Urothelium cell line (cell line): ENCODE data around the gene RXRA.

Source experiments
- DNase-seq: peaks from one replicate; pipeline ENCODE4 v3.0.0; 2011; ENCODE audit warnings: low spot score, mixed read lengths
- FAIRE-seq: peaks from 2 replicates; lab custom pipeline; 2011; peaks lifted over from hg19 to GRCh38; lab: Jason Lieb, UNC

RXRA gene

DNA sequence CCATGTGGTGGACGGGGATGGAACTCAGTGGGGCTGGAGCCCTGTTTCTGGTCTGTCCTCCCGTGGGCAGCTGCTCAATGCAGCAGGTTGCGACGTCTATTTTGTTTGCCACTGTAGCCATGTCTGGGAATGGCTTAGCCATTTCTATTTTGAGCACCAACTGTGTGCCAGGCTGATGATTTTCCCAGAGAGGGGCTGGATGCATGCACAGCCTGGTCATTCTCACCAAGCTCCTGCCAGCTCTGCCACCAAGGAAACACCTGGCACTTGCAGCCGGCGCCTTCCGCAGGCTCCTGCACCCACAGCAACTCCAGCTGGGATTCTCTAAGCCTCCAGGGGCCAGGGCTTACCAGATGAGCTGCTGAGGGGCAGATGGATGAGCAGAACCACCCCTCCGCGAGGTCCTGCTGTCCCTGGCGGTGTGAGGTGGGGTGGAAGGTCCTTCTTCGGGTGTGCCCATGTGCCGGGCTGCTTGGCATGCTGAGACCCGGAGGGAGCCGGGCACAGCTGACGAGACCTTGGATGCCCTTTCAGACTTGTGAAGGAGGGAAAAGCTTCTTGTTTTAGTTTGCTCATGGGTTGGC lies 151.2 kb downstream of the RXRA start:
- DNase-seq (no peak), FAIRE-seq (no peak)

DNA sequence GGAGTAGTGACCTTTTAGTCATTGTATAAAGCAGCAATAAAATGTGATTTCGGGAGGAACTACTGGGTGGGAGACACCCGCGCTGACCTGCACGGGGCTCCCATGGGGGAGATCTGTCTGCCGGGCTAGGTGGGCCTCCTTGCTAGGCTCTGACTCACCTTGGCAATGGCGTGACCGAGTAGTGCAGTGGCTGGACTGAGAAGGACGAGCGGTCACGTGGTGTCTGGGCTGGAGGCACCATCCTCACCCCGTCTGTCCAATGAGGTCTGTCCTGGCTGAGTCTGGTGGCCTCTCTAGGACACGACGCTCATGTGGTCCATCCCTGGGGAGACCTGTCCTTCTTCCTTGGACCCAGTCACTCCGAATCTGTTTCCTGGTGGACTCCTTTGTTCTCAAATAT lies 151.7 kb downstream of the RXRA start:
- DNase-seq (no peak), FAIRE-seq (no peak)

DNA sequence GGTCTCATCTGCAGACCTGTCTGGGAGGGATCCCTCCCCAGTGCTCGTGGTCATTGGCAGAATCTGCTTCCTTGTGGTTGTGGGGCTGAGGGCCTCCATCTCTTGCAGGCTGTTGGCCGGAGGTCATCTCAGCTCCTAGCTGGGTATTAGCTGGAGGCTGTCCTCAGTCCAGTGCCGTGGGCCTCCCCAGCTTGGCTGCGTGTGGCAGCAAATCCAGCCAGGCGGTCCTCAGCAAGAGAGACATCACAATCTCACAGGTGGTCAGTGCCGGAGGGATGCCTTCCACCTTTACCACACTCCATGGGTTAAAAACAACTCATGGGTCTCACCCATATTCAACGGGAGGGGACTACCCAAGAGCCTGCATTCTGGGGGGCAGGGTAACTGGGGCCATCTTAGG lies 155.5 kb downstream of the RXRA start:
- DNase-seq (no peak), FAIRE-seq (no peak)

DNA sequence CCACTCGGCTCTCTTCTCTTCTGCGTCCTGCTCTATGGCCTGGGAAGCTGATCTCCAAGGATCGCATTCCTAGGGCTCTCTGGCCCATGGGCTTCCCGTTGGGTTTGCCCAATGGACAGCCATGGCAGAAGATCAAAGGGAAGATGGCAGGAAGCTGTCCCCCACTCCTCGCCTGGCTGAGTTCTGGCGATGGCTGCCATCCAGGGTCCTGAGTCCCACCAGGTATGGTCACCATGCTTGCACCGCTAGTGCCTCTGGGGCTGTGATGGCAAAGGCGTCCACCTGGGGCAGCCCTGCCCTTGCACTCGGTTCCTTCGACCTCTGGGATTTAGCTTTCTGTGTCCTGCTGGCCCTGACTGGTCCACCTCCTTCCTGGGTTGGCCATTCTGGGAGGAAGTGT lies 156.0 kb downstream of the RXRA start:
- FAIRE-seq (no peak), DNase-seq (no peak)

DNA sequence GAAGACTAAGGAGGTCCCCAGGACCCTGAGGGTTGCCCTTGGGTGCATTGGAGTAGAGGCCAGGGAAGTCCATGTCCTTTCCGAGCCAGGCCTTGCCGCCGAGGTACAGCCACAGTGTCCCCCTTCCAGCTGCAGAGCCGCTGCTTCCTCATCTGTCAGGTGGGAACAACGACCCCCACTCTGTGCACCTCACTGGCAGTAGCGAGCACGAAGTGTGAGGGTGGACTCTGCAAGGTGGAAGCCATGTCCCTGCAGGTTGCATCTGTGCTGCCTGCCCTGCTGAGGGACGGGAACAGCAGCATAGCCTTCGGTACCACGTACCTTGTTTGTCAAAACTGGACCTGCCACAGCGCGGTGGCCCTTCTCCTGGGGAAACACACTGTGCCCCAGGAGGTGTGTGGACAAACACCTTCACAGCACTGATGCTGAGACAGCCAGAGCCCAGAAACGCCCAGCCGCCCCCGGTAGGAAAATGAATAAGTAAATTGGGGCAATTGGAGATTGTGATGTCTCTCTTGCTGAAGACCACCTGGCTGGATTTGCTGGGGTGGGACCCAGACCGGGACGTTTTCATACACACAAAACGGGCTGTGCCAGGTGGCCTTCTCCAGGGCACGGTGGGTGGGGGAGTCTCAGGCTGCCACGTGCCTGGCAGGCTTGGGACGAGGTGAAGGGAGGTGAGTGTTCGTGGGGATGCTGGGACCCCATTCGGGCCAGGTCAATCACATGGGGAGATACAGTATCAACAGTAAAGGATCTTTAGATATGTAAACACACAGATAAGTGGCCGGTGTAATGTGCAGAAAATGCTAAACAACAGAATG lies 157.3 kb downstream of the RXRA start:
- DNase-seq (no peak), FAIRE-seq (peak; percentile 71)

DNA sequence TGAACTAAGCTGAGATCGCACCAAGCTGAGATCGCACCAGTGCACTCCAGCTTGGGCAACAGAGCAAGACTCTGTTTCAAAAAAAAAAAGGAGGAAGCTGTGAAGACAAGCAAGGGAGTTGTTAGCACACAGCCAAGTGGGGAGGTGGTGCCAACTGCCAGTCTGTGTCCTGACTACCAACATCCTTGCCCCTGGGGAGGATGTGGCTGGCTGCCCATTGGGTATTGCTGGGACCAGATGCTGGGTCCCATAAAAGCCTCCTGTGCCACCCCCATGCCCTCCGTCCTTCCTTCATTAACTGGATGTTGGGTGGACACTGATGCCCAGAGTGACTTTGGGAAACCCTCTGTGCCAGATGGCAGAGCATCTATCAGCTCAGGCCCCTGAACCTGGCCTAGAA lies 158.2 kb downstream of the RXRA start:
- DNase-seq (no peak), FAIRE-seq (no peak)

DNA sequence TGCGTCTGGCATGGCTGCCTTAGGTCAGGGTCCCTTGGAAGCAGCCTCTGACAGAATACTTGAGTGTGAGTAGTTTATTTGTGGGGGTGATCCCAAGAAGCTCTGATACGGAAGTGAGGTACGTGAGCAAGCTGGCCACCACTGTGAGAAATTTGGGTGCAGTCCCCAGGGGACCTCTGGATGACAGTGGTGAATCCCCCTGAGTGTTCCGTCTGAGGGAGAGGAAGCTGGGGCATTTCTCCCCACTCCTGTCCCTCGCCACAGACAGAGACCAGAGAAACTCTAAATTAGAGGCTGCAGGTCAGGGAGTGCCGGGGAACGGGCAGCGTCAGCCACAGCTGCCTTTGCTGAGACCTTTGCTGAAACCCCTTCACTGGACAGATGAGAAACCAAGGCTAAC lies 159.4 kb downstream of the RXRA start:
- DNase-seq = no peak
- FAIRE-seq = no peak

DNA sequence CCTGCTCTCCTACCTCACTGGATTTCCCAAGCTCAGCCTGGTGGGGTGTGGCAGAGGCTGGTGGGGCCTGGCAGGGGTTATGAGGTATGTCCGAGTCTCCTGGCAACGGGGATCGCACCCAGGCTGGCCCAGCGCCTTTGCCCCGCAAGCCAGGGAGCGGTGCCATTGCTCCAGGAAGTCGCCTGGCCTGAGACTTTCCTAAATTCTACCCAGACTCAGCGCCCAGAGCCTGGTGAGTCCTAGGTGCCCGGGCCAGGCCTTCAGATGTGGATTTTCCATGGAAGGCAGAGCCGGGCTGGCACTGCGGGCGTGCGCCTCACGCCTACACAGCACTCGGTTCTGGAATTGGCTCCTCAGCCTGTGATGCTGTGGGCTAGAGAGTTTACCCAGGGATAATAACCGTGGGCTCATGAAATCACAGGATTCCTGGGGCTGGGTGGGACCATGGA lies 159.9 kb downstream of the RXRA start:
- DNase-seq (no peak), FAIRE-seq (no peak)

DNA sequence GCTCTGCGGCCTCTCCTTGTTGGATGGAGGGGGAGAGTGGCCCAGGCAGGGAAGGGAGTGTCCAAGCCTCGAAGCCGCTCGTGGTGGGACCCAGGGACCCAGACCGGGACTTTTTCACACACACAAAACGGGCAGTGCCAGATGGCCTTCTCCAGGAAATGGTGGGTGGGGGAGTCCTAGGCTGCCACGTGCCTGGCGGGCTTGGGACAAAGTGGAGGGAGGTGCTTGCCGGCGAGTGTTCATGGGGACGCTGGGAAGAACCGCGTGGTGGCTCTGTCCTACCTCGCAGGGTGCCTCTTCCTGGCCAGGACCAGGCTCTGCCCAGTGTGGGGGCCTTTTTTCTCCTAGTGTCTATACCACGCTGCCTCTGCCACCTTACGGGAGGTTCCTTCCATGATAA lies 160.3 kb downstream of the RXRA start:
- no peak for FAIRE-seq

More for the DNA sequence above, 160.3 kb downstream of the RXRA start:
- DNase-seq = no peak
